ENCODE results near the gene DAP.

Gene DAP

DNA sequence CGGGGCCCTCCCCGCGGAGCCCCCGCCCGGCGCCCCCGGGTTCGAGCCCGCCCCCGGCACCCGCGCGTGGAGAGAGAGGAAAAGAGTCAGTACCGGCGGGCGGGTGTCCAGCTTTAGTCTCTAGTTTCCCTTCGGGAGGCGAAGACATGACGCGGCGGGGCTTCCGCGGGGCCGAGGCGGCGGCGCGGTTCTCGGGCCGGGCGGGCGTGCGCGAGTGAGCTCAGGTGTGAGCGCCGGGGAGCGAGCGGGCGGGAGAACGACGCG, 181 bp downstream of the DAP start:
- no peak for DNase-seq (ENCODE audit: low read depth in 2 of 2)

DNA sequence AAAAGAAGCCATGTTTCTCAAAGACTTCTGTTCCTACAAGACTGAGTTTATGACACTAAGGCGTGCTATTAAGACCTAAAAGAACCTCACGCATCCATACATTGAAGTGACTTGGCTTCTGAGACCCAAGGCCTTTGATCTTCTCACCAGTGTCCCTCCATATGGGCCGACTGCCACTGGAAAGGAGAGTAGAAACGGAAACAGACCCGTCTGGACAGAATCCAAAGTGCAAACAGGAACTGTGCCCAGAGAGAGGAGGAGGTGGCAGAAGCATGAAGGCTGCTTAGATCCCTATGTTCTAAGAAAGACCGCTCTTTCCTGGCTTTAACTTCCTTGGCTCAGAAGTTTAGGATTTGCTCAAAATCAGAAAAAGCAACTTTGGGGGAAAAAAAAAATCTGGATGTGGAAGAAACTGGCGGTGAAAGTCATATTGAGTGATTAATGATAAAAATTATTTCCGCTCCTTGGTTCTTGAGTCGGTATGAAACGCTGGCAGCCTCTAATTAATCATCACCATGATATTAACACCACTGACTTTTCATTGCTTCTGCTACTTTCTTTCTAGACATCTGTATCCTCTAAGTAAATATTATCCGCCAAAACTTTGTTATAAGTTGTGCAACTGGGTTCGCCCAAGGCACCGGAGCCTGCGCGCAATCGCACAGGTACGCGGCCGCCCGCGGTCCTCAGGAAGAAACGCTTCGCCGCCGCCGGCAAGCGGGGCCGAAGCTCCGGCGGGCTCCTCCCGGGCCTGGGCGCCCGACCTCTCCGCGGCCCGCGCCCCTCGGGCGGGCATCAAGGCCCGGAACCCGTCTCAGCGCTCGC, 726 bp downstream of the DAP start:
- no peak for DNase-seq (ENCODE audit: low read depth in 2 of 2)

DNA sequence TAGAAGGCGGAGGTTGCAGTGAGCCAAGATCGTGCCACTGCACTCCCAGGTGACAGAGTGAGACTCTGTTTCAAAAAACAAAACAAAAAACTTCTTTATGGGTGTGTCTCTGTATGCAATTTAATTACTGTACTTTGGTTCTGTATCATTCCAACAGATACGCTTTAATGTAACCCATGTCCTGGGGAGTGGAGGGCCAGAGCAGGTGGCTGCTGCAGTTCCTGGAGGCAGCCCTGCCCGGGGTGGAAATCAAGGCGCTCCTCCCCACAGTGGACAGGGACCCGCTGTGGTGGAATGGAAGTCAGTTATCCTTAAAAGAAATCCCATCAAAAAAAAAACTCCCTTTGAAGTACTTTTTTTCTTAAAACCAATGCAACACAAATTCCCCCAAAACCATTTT, 1.9 kb downstream of the DAP start:
- DNase-seq (ENCODE audit: low read depth in 2 of 2): no peak

DNA sequence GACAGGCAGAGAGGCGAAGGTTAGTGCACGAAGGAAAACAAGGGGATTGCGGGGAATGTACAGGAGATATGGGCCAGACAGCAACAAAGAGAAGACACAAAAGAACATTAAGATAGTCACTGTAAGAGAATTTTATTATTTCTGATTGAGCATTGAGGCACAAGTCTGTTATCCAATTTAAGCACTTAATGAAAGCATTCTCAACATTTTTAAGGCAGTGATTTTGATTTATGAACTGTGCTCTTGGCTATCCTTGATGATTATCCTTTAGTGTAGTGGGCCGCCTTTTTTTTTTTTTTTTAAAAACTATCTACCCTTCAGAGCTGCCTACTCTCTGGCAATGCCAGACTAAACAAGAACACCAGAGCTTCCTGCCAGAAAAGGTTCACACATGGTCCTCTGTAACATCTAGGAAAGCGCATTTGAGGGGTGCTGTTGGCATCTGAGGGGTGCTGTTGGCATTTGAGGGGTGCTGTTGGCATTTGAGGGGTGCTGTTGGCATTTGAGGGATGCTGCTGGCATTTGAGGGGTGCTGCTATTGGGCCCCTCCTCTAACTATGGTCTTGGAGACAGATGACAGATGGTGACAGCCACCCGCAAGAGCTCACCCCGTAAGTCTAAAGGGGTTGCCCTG, 3.0 kb downstream of the DAP start:
- DNase-seq (ENCODE audit: low read depth in 2 of 2): no peak

DNA sequence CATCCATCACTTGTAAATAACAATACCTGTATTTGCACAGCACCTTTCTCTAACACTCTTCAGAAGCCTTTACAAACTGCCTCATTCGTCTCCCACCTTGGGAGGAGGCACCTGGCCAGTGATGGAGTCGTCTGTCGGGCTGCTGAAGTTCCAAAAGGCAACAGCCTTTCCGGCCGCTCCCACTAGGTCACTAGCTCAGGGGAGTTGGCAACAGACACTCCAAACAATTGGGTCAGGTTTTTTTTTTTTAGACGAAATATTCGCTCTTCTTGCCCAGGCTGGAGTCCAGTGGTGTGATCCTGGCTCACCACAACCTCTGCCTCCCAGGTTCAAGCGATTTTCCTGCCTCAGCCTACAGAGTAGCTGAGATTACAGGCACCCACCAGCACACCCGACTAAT, 4.0 kb downstream of the DAP start:
- DNase-seq (ENCODE audit: low read depth in 2 of 2): no peak

DNA sequence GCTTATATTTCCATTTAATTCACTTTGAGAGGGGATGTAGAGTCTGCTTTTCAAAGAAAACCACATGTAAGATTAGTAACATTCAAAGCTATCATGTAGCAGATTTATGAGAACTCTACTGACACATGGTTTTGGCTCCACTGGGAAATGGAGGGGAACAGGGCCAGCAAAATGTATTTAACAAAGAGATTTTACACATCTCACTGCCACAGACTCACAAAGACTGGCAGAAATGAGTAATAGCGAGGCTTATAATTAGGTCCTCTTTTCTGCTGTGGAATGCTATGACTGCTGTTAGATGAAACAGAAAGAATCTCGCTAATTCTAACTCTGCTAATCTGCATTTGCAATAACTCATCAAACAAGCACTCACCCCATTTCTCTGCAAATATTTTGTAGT, 4.5 kb downstream of the DAP start:
- no peak for DNase-seq (ENCODE audit: low read depth in 2 of 2)

DNA sequence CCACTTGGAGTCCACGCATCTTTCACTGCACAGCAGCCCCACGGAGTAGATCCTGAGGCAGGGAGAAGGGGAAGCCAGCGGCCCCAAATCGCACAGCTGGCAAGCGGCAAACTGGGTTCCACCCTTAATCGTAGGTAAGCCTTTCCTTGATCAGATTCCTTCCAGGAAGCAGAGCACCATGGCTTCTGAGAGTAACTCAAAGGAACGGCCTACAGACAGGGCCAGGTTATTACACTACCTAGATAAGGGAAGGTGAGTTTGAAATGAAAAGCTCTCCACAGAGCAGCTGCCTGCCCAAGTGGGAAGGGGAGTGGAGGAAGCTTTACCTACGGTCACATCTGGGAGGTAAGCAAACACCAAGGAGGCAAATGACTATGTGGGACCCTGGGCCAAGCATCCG, 7.9 kb downstream of the DAP start:
- DNase-seq (ENCODE audit: low read depth in 2 of 2): no peak

DNA sequence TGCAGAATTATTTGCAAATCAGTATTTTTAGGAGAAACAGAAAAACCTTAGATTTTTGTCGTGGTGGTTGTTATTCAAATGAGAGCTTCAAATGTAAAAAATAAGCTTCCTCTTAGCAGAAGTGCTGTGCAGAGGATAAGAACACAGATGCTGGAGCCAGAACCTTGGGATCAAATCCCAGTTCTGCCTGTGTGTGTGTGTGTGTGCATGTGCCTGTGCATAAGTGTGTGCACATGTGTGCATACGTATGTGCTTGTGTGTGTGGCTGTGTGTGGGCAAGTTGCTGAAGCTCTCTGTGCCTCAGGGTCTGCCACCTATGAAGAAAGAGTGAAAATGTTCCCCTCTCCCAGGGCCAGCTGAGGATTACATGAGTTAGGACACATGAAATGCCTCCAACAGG, 8.6 kb downstream of the DAP start:
- no peak for DNase-seq (ENCODE audit: low read depth in 2 of 2)

DNA sequence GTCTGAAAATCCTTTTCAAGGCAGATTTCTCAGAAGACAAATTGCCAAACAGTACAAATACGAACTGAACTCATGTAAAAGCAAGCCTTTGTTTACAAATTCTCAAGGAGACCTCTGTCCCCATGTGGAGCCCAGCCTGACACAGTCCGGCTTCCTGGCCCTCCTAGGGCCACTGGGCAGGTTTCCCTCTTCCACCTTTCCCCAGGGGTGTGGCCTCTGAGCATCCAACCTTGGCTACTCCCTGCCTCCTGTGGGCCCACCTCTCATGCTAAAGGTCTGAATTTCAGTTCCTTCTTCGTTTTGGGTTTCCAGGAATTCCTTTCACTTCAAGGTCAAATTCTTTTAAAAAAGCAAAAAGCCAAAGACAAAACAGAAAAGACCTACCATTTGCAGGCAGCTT, 10.1 kb downstream of the DAP start:
- no peak for DNase-seq (ENCODE audit: low read depth in 2 of 2)

DNA sequence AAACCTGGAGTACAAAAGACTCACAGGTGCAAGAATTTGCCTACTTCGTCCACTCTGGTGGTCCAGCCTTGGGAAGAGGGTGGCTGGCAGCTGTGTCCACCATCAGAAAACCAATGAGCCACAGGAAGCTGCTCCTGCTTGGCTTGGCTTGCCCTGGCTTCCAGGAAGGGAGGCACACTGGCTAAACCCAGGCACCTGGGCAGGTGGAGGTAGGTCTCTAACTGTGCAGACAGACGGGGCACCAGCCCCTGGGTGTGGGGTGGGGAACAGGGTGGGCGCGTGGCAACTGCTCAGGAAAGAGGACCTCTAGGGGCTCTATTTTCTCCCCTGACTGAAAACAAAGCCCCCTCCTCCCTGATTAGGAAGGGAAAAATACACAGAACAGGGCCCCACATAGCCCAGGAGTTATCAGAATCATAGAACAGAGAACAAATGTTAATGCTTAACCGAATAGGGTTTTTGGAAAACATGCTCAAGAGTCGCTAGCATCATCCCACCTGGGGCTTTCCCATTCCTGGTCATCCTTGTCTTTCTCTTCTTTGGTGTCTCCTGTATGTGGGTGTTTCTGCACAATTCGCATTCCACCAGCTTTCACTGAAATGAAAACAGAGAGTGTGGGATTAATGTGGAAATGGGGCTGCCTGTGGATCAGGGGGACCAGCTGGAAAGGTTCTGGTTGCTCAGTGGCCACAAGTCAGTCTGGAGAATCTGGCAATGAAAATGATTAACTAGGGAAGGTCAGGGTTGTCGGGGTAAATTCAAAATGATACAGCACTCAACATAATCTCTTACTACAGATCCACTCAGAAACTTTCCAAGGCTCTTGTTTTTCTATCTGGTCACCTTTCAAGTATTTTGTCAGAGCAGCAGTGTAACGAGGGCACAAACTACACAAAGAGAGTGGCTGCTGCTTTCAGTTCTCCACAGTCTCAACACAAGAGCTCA, 13.1 kb downstream of the DAP start:
- no peak for DNase-seq (ENCODE audit: low read depth in 2 of 2)

DNA sequence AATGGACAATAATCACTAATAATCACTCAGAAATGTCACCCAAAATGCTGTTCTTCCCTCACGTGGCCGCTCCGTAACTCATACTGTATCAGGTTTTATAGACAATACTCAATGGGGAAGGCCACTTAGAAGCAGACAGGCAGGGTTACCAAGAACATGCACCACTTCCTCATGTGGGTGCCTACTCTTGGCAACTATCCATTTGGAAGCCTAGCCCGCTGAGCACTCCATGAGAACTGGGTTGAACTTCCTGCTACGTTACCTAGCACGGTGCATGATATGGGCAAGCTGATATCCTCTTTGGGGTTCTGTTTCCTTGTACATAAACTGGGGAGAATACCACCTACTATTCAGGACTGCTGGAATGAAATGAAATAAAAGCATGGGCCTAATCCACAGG, 14.3 kb downstream of the DAP start:
- DNase-seq (ENCODE audit: low read depth in 2 of 2): no peak

DNA sequence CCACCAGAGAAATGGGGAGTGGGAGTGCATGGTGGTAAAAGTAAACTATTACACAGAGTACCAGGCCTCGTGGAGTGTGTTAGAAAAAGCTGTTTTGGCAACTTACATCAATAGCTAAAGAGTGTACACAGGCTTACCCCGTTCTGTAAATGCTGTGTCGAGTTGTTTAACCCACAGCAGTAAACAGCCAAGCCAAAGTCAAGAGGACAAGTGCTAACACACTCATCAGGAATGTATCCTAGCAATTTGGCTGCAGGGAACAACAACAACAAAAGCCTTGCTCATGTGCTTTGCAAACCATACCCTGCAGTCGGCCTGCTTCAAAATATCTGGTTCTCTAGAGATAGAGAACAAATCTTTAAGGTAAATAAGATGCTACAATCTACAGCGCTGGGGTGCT, 15.9 kb downstream of the DAP start:
- no peak for DNase-seq (ENCODE audit: low read depth in 2 of 2)

DNA sequence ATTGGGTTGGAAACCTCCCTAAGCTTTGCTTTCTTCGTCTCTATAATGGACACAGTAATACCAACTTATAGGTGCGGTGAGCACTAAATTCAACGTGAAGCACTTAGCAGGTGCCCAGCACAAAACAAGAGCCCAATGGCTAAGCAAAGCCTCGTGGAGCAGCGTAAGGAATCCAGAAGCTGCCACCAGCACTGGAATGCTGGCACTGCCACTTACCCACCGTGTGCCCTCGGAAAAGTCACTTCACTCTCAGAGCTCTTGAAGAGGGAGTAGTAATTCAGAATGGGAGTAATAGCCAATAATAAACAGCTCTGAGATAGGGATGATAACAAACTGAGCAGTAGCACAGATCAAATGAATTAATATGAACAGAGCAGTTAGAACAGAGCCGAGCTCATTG, 16.4 kb downstream of the DAP start:
- no peak for DNase-seq (ENCODE audit: low read depth in 2 of 2)

DNA sequence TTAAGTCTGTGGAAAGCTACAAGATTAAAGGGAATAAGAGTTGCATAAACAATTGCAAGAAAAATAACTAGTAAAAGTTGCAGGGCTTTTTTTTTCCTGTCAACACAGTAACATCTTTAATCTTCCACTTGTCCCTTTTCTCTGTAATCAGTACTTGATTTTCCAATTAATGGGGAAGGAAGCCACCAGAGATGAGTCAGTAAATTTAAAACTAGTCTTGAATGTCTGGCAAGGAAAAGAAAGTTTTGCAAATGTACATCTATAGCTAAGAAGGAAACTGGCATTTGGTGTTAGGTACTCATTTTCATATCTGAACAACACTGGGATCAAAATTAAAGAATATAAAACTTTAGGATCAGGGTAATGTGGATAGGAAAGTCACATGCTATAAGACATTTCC, 17.1 kb downstream of the DAP start:
- no peak for DNase-seq (ENCODE audit: low read depth in 2 of 2)

DNA sequence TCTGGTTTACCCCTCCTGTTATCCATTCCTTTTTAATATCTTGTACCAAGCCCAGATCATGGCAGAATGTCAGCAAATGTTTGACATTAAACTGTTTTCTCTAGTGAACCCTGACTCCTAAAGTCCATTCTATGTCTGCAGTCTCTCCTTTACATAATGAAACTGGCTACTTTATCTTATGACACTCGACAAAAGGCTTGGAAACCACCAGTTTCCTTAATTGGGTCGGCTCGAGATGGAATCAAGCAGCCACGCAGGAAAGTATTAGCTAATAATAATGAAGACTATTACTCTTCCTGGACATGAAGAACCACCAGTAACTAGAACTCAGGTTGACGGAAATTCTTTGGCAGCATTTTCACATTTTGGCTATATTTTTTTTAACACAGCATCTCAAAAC, 17.5 kb downstream of the DAP start:
- DNase-seq (ENCODE audit: low read depth in 2 of 2): no peak

DNA sequence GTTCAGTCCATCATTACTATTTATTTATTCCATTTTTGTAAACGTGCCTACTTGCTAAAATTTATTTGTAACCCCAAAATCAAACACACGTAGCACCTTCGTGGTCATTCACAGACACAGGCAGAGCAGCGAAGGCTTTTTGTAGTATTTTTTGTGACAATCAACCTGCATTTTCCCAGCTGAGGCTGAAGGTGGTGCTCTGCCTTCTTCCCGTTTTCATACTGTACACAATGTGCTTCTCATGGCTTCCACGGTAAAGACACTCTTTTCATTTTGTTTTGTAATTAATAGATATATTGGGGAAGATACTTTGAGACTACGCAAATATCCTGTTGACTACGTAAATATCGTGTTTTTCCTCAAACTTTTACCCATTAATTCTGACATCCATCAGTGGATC, 19.4 kb downstream of the DAP start:
- no peak for DNase-seq (ENCODE audit: low read depth in 2 of 2)

DNA sequence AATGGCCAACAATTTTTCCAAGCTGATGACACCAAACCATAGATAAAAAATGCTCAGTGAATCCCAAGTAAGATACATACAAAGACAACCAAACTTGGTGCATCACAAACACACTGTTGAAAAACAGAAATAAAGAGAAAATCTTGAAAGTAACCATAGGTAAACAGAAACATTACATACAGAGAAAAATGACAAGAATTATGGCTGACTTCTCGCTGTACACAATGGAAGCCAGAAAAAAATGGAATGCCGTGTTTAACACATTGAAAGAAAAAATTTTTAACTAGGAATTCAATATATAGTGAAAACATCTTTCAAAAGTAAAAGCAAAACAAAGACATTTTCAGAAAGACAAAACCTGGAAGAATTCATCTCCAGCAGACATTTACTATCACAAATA, 20.6 kb downstream of the DAP start:
- no peak for DNase-seq (ENCODE audit: low read depth in 2 of 2)

DNA sequence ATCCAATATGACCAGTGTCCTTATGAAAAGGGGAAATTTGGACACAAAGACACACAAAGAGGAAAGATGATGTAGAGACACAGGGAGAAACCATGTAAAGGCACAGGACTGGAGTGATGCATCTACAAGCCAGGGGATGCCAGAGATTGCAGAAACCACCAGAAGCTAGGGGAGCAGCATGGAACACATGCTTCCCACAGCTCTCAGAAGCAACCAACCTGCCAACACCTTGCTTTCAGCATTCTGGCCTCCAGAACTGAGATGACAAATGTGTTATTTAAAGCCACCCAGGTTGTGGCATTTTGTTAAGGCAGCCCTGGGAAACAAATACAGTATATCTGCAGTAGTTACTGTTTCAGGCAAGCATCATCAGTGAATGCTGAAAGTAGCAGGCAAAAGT, 23.2 kb downstream of the DAP start:
- DNase-seq (ENCODE audit: low read depth in 2 of 2): no peak

DNA sequence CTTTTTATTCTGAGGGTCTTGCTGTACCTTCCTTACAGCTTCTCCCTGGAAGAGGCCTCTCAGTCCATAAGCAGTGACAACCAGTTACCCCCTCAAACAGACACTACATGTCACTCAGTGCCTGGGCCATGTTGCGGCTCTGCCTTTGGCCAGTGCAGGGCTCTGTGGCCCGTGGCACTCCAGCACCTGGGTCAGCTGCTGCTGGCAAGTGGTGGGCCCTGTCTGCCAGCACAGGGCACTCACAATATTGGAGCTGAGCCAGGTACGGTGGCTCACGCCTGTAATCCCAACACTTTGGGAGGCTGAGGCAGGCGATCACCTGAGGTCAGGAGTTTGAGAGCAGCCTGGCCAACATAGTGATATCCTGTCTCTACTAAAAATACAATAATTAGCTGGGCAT, 24.2 kb downstream of the DAP start:
- DNase-seq (ENCODE audit: low read depth in 2 of 2): no peak

DNA sequence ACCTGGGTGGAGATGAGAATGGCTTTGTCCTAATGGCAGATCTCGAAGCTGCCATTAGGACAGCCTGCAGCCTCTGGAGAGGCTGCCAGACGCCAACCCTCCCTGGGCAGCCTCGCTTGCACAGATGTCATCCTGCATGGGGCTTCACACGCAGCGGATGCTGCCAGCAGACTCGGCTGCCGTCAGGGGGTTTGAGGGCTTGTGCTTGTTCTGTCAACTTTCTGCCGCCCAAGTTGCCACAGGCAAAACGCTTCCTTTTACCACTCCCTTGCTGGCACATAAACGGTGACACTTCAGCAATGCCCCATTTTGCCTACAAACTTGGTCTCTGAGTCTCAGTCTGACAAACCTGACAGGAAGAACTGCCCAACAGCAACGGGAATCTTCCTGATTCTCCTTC, 24.7 kb downstream of the DAP start:
- DNase-seq (ENCODE audit: low read depth in 2 of 2): no peak

DNA sequence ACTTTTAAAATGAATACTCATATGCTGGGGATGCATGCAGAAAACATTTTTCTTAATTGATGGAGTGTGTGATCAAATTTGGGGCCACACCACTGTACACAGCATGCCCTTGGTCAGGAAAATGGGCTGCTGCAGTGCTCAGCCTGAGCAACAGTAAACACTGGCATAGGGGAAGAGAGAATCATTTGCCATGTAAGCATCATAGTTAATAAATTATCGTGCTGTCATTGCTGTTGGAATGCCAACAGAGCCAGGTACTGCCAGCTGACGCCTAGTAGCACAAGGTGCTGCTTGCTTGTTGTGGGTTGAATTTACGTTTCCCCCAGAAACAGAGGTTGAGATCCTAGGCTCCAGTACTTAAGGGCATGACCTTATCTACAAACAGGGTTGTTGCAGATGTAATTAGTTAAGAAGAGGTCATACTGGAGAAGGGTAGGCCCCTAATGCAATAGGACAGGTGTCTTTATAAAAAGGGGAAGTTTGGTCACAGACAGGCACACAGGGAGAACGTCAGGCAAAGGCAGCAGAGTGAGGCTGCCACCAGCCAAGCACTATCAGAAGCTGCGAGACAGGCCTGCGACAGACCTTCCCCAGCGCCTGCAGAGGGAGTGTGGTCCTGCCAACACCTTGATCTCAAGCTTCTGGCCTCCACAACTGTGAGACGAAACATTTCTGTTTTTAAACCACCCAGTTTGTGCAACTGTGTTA, 25.3 kb downstream of the DAP start:
- no peak for DNase-seq (ENCODE audit: low read depth in 2 of 2)

DNA sequence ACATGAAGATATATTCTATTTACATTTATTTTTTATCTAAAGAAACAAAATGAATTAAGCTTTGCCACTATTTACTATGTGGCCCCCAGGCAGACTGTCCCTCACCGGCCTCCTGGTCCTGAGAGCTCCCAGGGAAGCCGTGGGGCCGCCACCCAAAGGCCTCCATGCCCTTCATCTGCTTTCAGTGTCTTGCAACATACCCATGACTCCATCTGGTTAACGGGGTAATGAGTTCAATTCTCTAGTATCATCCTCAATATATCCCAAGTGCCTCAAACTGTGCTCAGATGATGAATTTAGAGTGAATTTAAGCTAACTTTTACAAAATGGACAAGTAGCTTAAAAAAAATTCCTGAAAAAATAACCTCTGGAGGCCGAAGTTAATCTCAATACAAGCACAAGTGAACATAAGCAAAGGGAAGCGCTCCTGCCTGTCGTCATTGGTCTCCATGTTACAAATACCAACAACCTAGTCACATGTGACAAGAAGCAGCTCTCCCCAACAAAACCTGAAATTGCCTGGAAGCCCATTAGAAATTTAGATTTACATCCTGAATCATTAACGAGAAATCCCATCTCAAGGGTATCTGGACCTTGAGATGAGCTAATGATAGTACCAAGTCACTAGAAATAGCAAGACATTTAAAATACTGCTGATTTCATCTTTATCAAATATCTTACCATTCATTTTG, 26.1 kb downstream of the DAP start:
- no peak for DNase-seq (ENCODE audit: low read depth in 2 of 2)

Measured in stimulated activated CD8-positive, alpha-beta memory T cell treated with anti-CD3 and anti-CD28 coated beads, Interleukin-15, amount 100 ng/mL, for 4 hours (primary cell).